Heart left ventricle (tissue), 16 donors: ENCODE measurements around the gene TCF7. TPM values are rescaled to one million over a fixed set of nuclear protein-coding genes. Genes with fewer than 3 reads are reported as not detected.

Source experiments
- ATAC-seq, 4 donors: fragments of 200-7000 bp; cut with Tn5 transposase; one replicate each; pipeline ENCODE4 v1.9.1; 2020 to 2022; ENCODE audit warnings: moderate library complexity in 4 of 4, mild to moderate bottlenecking in 3 of 4, moderate number of reproducible peaks in 1 of 4
- DNase-seq, 5 donors: peaks; one replicate each; pipeline ENCODE4 v3.0.0-alpha.2; 2020
- H3K27ac ChIP-seq, 12 donors: fragments of 200-600 bp; sonication (generic) in 4 of 12; one replicate each; pipeline versions ENCODE4 v1.5.0 to v1.8.0; 2016 to 2022; ENCODE audit warnings: mild to moderate bottlenecking in 2 of 12
- H3K27me3 ChIP-seq, 9 donors: fragments of 200-600 bp; sonication (generic) in 2 of 9; one replicate each; pipeline versions ENCODE4 v1.5.1 to v1.8.0; 2016 to 2022; ENCODE audit warnings: mild to moderate bottlenecking in 3 of 9
- H3K36me3 ChIP-seq, 9 donors: fragments of 200-600 bp; sonication (generic) in 2 of 9; one replicate each; pipeline versions ENCODE4 v1.5.0 to v1.8.0; 2018 to 2022; ENCODE audit warnings: mild to moderate bottlenecking in 2 of 9
- H3K4me1 ChIP-seq, 12 donors: fragments of 200-600 bp; sonication (generic) in 4 of 12; one replicate each; pipeline versions ENCODE4 v1.5.0 to v1.8.0; 2016 to 2022; ENCODE audit warnings: mild to moderate bottlenecking in 3 of 12
- H3K4me3 ChIP-seq, 12 donors: fragments of 200-600 bp; sonication (generic) in 4 of 12; one replicate each; pipeline versions ENCODE4 v1.5.0 to v1.8.0; 2017 to 2022; ENCODE audit warnings: mild to moderate bottlenecking in 9 of 12, moderate library complexity in 4 of 12
- H3K9me3 ChIP-seq, 12 donors: fragments of 200-600 bp; sonication (generic) in 4 of 12; one replicate each; pipeline versions ENCODE4 v1.5.0 to v1.8.0; 2016 to 2022; ENCODE audit warnings: mild to moderate bottlenecking in 1 of 12
- POLR2A ChIP-seq, 2 donors: fragments of 450-650 bp; IDR thresholded peaks; one replicate each; pipeline ENCODE4 v1.6.1; 2017; ENCODE audit warnings: antibody characterized with exemption in 2 of 2, mild to moderate bottlenecking in 2 of 2, moderate library complexity in 2 of 2
- WGBS, 4 donors: extraction: QIAGEN DNeasy Blood & Tissue Kit in 2 of 4; methylation state at CpG; one replicate each; pipeline versions ENCODE4 v1.1.5 to v1.1.7; 2013 to 2018; 5-methylcytosine and 5-hydroxymethylcytosine counted together
- intact Hi-C, 10 donors: fragments of 100-400 bp; cut with DNase I; formaldehyde crosslinking; loops; one replicate each; pipeline versions ENCODE4 v1.11.1 to v1.14.2; 2022
- polyA plus RNA-seq, 2 donors: library from polyadenylated mRNA; stranded (reverse); fragments of 200-250 nt; gene quantifications; one replicate each; pipeline ENCODE4 v1.2.3, GENCODE V29; 2013
- total RNA-seq, 9 donors: library from RNA; depleted of rRNA in 2 of 9; stranded (reverse); fragments of >200 nt in 2 of 9; fragmentation: NEBNext Ultra II Directional in 3 of 9; extraction: Animal tissue kit (Norgen Biotek cat#: 25700) in 3 of 9; gene quantifications; one replicate each; pipeline versions ENCODE4 v1.1.0 to v1.2.4, GENCODE V29; 2016 to 2023
- TF ChIP-seq, protein P1 (sequence below), 12 donors: fragments of 200-600 bp; sonication (generic) in 4 of 12; IDR thresholded peaks; one replicate each; pipeline versions ENCODE4 v1.5.0 to v1.8.0; 2018 to 2022; ENCODE audit warnings: antibody characterized with exemption in 12 of 12, mild to moderate bottlenecking in 5 of 12
- donor health status: ischemic (EF 13 %, LVEDD 7.1; RV severe dilation, severe dysfunction).
- donor health status: healthy with polysubstance abuse.
- donor health status: DM: no; HTN: yes; CAD: no.
- donor health status: DM: no; HTN: no; CAD: no.
- donor health status: ischemic (EF 25% LVEDD 6.9; RV normal size, moderate dysfunction).
- donor health status: ischemic (EF 25% LVEDD 5.7; RV mildly dilated, moderate dysfunction).
- donor health status: healthy.
- donor health status: DM: yes; HTN: yes; CAD: no.
- donor health status: ischemic (EF 35%, LVEDD 5.7; RV mildly dilated, moderate dysfunction).
- donor health status: nonischemic (EF 11% LVEDD 7.7; RV severe dilation, severe dysfunction).
- donor health status: DM: yes; HTN: yes; CAD: no.
- donor health status: PGD.
- donor health status: ischemic (EF 29% LVEDD 5.4; RV normal size, mild dysfunction).
- donor health status: nonischemic (EF 23%, LVEDD 6.1; RV moderate dilation, normal function).

The TCF7 gene
- total and polyA plus RNA-seq, 11 donors = 0.79 to 5.2 (median 1.9) TPM

DNA sequence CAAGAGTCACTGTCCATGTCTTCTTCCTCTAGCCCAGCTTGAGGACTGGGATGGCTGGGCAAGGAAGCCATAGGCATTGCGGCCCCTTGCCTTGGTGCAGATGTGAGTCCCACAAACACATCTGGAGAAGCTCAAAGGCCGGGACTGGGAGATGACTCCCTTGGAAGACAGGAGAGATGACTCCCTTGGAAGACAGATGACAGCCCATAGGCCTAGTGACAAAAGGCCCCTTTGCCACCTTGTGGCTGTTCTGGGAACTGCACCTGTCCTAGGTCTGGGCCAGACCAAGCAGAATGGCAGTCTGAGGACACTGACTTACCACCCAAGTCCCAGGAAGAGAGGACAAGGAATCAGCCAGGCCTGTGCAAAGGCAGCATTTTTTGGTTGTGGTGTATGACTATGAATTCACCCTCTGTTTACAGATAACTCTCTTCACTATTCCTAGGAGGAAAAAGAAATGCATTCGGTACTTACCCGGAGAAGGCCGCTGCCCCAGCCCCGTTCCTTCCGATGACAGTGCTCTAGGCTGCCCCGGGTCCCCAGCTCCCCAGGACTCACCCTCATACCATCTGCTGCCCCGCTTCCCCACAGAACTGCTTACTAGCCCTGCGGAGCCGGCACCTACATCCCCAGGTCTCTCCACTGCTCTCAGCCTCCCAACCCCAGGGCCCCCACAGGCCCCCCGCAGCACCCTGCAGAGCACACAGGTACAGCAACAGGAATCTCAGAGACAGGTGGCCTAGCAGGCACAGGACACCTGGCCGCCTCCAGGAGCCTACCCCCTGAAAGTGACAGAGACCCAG lies 31.5 kb downstream of the TCF7 start:
- H3K9me3 ChIP-seq = no peaks in the 10 kb centered on the region
- no peak overlapping the region for H3K4me3 ChIP-seq
- intact Hi-C loops = loop anchor here in 6 of 10 donors (1.0 to 5.0 kb wide), 6 partner anchors 43 to 107 kb away; no protein-coding TSS in a partner anchor
- DNase-seq = peak in 4 of 5 donors; percentile 68 to 74 (median 71)
- ATAC-seq = peak; percentile 55 to 88 (median 80)
- no peaks in the 10 kb centered on the region for H3K27me3 ChIP-seq
- WGBS, 4 donors = 85 to 89% (median 88%) methylated on average over 12 to 13 of the region's 13 CpGs
- H3K4me1 ChIP-seq = peaks cover 0 to 38% (median 20%) of the 10 kb centered on the region in 12 donors
- TF ChIP-seq, protein P1, sequence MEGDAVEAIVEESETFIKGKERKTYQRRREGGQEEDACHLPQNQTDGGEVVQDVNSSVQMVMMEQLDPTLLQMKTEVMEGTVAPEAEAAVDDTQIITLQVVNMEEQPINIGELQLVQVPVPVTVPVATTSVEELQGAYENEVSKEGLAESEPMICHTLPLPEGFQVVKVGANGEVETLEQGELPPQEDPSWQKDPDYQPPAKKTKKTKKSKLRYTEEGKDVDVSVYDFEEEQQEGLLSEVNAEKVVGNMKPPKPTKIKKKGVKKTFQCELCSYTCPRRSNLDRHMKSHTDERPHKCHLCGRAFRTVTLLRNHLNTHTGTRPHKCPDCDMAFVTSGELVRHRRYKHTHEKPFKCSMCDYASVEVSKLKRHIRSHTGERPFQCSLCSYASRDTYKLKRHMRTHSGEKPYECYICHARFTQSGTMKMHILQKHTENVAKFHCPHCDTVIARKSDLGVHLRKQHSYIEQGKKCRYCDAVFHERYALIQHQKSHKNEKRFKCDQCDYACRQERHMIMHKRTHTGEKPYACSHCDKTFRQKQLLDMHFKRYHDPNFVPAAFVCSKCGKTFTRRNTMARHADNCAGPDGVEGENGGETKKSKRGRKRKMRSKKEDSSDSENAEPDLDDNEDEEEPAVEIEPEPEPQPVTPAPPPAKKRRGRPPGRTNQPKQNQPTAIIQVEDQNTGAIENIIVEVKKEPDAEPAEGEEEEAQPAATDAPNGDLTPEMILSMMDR (IDR thresholded peaks at IDR 0.05) = peak; percentile 87 to 98 (median 94)
- no peak for TF ChIP-seq POLR2A (IDR thresholded peaks at IDR 0.05)
- H3K36me3 ChIP-seq = peaks cover 0 to 95% (median 74%) of the 10 kb centered on the region in 9 donors
- H3K27ac ChIP-seq = no peak overlapping the region

DNA sequence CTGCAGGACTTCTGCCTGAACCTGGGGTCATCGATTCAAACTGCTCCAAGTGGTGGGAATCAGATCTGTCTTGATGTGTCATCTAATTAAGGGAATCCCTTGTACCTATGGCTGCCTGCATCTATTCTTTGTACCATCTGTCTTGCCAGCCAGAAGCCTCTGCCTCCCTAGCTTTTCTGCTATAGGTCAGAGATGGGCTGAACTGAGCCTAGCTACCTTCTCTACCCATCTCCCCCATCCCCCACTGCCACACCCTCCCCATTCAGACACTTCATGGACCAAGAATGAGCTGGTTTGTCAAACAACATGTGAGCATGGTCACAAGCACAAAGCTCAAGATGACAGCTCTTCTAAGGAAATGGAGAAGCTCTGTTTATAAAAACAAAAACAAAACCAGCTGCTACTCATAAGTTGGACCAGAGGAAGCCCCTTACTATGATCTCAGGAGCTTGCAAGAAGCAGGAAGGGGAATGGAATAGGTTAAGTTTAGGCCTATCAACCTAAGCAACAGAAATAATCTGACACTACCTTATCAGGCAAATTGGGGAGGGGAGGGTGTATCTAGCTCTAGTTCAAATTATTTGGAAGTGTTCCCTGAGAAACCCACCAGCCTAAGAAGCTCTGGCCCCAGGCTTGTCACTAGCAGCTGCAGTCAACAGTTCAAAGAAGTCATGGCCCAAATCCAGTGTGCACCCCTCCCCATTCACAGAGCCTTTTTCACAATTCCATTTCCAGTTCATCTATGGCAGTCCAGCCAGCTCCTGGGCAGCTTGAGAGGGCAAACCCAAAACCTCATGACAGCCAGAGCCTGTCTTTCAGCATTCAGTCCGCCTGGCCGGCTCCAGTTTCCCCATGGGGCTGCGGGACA lies 32.4 kb downstream of the TCF7 start:
- ATAC-seq (no peak), DNase-seq (no peak)
- Histone ChIP-seq H3K4me1 (peaks cover 0 to 46% (median 26%) of the 10 kb centered on the region in 12 donors), H3K27ac (no peak overlapping the region), H3K9me3 (no peaks in the 10 kb centered on the region), H3K36me3 (peaks cover 0 to 95% (median 84%) of the 10 kb centered on the region in 9 donors), H3K27me3 (no peaks in the 10 kb centered on the region), H3K4me3 (no peak overlapping the region)
- 70 to 87% (median 77%) methylated on average over 3 to 4 of the region's 4 CpGs for whole genome bisulfite sequencing, 4 donors
- intact Hi-C loops = loop anchor here in 4 of 10 donors (1.0 to 5.0 kb wide), 4 partner anchors 45 to 108 kb away; no protein-coding TSS in a partner anchor
- TF ChIP-seq, protein P1 (IDR thresholded peaks at IDR 0.05) = no peak
- TF ChIP-seq POLR2A (IDR thresholded peaks at IDR 0.05) = no peak

DNA sequence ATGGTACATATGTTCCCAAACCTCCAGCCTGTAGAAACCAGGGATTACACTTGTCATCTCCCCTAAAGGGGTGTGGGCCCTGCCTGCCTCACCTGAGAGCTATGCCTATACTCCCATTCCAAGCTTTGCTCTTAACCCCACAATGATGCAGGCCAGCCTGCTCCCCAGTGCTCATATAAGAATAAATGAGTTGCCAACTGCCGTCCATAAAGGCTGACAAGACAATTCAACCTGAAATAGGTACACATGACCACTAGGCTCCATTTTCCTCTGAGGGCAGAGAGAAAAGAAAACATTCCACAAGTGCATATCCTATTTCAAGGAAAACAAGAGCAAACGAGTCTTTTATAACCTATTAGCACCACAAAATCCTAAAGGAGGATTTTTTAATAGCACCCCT lies 33.8 kb downstream of the TCF7 start:
- WGBS, 4 donors = 49 to 61% (median 54%) methylated on average over 2 of the region's 2 CpGs
- no peak overlapping the region for H3K4me3 ChIP-seq
- no peaks in the 10 kb centered on the region for H3K27me3 ChIP-seq
- H3K27ac ChIP-seq = no peak overlapping the region
- DNase-seq = no peak
- H3K9me3 ChIP-seq = no peaks in the 10 kb centered on the region
- peaks cover 0 to 47% (median 27%) of the 10 kb centered on the region in 12 donors for H3K4me1 ChIP-seq
- no peak for ATAC-seq
- intact Hi-C loops = loop anchor here in 2 of 10 donors (5.0 kb wide), 2 partner anchors 46 to 106 kb away; no protein-coding TSS in a partner anchor
- TF ChIP-seq POLR2A (IDR thresholded peaks at IDR 0.05) = no peak
- TF ChIP-seq, protein P1 (IDR thresholded peaks at IDR 0.05) = no peak
- peaks cover 0 to 98% (median 89%) of the 10 kb centered on the region in 9 donors for H3K36me3 ChIP-seq
